SK-N-SH treated with all-trans-retinoic acid at 6 μM for 48 hours (cell line): ENCODE measurements around the gene LPXN.

ENCODE experiments used
- ATAC-seq: fragments of 200-7000 bp; cut with Tn5 transposase; 3 replicates; pipeline ENCODE4 v1.9.1; 2020; ENCODE audit warnings: mild to moderate bottlenecking, moderate library complexity
- ARNTL ChIP-seq: fragments of 450-650 bp; formaldehyde crosslinking; IDR thresholded peaks from 2 replicates; pipeline ENCODE4 v1.5.0; 2020; ENCODE audit warnings: low read depth, mild to moderate bottlenecking, moderate library complexity, borderline replicate concordance
- BACH2 ChIP-seq: fragments of 250-450 bp; sonication (Bioruptor Pico); IDR thresholded peaks from 2 replicates; pipeline ENCODE4 v1.9.0; 2021; ENCODE audit warnings: mild to moderate bottlenecking, borderline replicate concordance
- CSDC2 ChIP-seq: fragments of 250-450 bp; sonication (Bioruptor Pico); IDR thresholded peaks from 2 replicates; pipeline ENCODE4 v1.5.0; 2020; ENCODE audit warnings: mild to moderate bottlenecking, moderate library complexity
- ESRRG ChIP-seq: fragments of 250-450 bp; sonication (Bioruptor Pico); IDR thresholded peaks from 2 replicates; pipeline ENCODE4 v1.6.1; 2021; ENCODE audit warnings: mild to moderate bottlenecking
- GLIS3 ChIP-seq: fragments of 250-450 bp; sonication (Bioruptor Pico); IDR thresholded peaks from 2 replicates; pipeline ENCODE4 v1.5.0; 2020; ENCODE audit warnings: mild to moderate bottlenecking, moderate library complexity
- ISL1 ChIP-seq: fragments of 250-450 bp; sonication (Bioruptor Pico); IDR thresholded peaks from 2 replicates; pipeline ENCODE4 v2.1.2; 2022; ENCODE audit warnings: mild to moderate bottlenecking, moderate library complexity
- OSR1 ChIP-seq: fragments of 250-450 bp; sonication (Bioruptor Pico); IDR thresholded peaks from 2 replicates; pipeline ENCODE4 v1.8.0; 2022; ENCODE audit warnings: moderate library complexity, mild to moderate bottlenecking, inconsistent platforms
- PPARA ChIP-seq: fragments of 250-450 bp; sonication (Bioruptor Pico); IDR thresholded peaks from 2 replicates; pipeline ENCODE4 v1.5.0; 2020; ENCODE audit warnings: mild to moderate bottlenecking, borderline replicate concordance
- RARB ChIP-seq: fragments of 250-450 bp; sonication (Bioruptor Pico); IDR thresholded peaks from 2 replicates; pipeline ENCODE4 v1.8.0; 2021; ENCODE audit warnings: mild to moderate bottlenecking, moderate library complexity
- SNAI2 ChIP-seq: fragments of 250-450 bp; sonication (Bioruptor Pico); IDR thresholded peaks from 2 replicates; pipeline ENCODE4 v1.5.0; 2020; ENCODE audit warnings: mild to moderate bottlenecking, moderate library complexity
- TOX ChIP-seq: fragments of 250-450 bp; sonication (Bioruptor Pico); IDR thresholded peaks from 2 replicates; pipeline ENCODE4 v1.8.0; 2021; ENCODE audit warnings: mild to moderate bottlenecking, moderate library complexity, borderline replicate concordance
- ZC3H10 ChIP-seq: fragments of 250-450 bp; sonication (Bioruptor Pico); IDR thresholded peaks from 2 replicates; pipeline ENCODE4 v1.5.1; 2021; ENCODE audit warnings: mild to moderate bottlenecking, moderate library complexity
- ZFP3 ChIP-seq: fragments of 250-450 bp; sonication (Bioruptor Pico); IDR thresholded peaks from 2 replicates; pipeline ENCODE4 v1.5.0; 2020; ENCODE audit warnings: mild to moderate bottlenecking, moderate library complexity
- ZFP30 ChIP-seq: fragments of 450-650 bp; formaldehyde crosslinking; IDR thresholded peaks from 2 replicates; pipeline ENCODE4 v1.5.0; 2022; ENCODE audit warnings: mild to moderate bottlenecking, moderate library complexity
- ZNF565 ChIP-seq: fragments of 450-650 bp; formaldehyde crosslinking; conservative IDR thresholded peaks from 2 replicates; pipeline ENCODE4 v1.5.0; 2020; ENCODE audit warnings: low read depth, mild to moderate bottlenecking, moderate library complexity
- ZNF70 ChIP-seq: fragments of 450-650 bp; formaldehyde crosslinking; IDR thresholded peaks from 2 replicates; pipeline ENCODE4 v1.5.0; 2020; ENCODE audit warnings: mild to moderate bottlenecking, moderate library complexity
- ZNF8 ChIP-seq: fragments of 450-650 bp; formaldehyde crosslinking; IDR thresholded peaks from 2 replicates; pipeline ENCODE4 v1.5.0; 2020; ENCODE audit warnings: mild to moderate bottlenecking, moderate library complexity
- TF ChIP-seq, protein P1 (sequence below): fragments of 250-450 bp; sonication (Bioruptor Pico); IDR thresholded peaks from 2 replicates; pipeline ENCODE4 v1.5.1; 2020; ENCODE audit warnings: low read depth, mild to moderate bottlenecking, moderate library complexity
- TF ChIP-seq, protein P2 (sequence below): fragments of 250-450 bp; sonication (Bioruptor Pico); IDR thresholded peaks from 2 replicates; pipeline ENCODE4 v1.8.0; 2021; ENCODE audit warnings: low read depth, mild to moderate bottlenecking, moderate library complexity, borderline replicate concordance
- TF ChIP-seq, protein P3 (sequence below): fragments of 250-450 bp; sonication (Bioruptor Pico); IDR thresholded peaks from 2 replicates; pipeline ENCODE4 v1.5.0; 2020; ENCODE audit warnings: mild to moderate bottlenecking, moderate library complexity
- TF ChIP-seq, protein P4 (sequence below): fragments of 250-450 bp; sonication (Bioruptor Pico); IDR thresholded peaks from 2 replicates; pipeline ENCODE4 v1.8.0; 2020; ENCODE audit warnings: mild to moderate bottlenecking, moderate library complexity, borderline replicate concordance
- TF ChIP-seq, protein P5 (sequence below): fragments of 250-450 bp; sonication (Bioruptor Pico); IDR thresholded peaks from 2 replicates; pipeline ENCODE4 v1.5.1; 2021; ENCODE audit warnings: mild to moderate bottlenecking, moderate library complexity

Gene LPXN

DNA sequence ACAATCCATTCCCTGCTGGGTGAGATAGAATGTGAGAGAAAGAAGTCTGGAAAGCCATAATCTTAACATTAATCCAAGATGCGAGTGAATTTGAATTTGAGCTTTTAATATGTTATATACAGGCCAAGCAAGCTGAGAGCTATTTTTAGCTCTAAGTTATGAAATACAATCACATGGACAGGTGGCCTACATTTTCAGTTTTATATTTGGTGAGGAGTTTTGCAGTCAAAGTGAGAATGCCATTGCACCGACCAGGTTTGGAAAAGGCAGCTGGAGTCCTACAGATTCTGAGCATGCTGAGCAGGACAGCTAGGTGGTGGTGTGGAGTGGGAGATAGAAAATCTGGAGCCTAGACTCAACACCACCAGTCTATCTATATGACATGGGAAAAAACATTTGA, 79.8 kb downstream of the LPXN start:
- ATAC-seq, result no peak
- TF ChIP-seq OSR1 (no peak), ZNF565 (CRISPR knock-in tag) (no peak), ZFP3 (CRISPR knock-in tag) (no peak), ESRRG (CRISPR knock-in tag) (no peak), BACH2 (CRISPR knock-in tag) (no peak), TOX (no peak), ZFP30 (CRISPR knock-in tag) (no peak), ZNF8 (CRISPR knock-in tag) (no peak), PPARA (CRISPR knock-in tag) (no peak), ZC3H10 (CRISPR knock-in tag) (no peak)
- TF ChIP-seq, protein P1, sequence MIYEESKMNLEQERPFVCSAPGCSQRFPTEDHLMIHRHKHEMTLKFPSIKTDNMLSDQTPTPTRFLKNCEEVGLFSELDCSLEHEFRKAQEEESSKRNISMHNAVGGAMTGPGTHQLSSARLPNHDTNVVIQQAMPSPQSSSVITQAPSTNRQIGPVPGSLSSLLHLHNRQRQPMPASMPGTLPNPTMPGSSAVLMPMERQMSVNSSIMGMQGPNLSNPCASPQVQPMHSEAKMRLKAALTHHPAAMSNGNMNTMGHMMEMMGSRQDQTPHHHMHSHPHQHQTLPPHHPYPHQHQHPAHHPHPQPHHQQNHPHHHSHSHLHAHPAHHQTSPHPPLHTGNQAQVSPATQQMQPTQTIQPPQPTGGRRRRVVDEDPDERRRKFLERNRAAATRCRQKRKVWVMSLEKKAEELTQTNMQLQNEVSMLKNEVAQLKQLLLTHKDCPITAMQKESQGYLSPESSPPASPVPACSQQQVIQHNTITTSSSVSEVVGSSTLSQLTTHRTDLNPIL (CRISPR knock-in tag), result no peak
- TF ChIP-seq, protein P2, sequence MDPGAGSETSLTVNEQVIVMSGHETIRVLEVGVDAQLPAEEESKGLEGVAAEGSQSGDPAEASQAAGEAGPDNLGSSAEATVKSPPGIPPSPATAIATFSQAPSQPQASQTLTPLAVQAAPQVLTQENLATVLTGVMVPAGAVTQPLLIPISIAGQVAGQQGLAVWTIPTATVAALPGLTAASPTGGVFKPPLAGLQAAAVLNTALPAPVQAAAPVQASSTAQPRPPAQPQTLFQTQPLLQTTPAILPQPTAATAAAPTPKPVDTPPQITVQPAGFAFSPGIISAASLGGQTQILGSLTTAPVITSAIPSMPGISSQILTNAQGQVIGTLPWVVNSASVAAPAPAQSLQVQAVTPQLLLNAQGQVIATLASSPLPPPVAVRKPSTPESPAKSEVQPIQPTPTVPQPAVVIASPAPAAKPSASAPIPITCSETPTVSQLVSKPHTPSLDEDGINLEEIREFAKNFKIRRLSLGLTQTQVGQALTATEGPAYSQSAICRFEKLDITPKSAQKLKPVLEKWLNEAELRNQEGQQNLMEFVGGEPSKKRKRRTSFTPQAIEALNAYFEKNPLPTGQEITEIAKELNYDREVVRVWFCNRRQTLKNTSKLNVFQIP (CRISPR knock-in tag), result no peak
- TF ChIP-seq, protein P3, sequence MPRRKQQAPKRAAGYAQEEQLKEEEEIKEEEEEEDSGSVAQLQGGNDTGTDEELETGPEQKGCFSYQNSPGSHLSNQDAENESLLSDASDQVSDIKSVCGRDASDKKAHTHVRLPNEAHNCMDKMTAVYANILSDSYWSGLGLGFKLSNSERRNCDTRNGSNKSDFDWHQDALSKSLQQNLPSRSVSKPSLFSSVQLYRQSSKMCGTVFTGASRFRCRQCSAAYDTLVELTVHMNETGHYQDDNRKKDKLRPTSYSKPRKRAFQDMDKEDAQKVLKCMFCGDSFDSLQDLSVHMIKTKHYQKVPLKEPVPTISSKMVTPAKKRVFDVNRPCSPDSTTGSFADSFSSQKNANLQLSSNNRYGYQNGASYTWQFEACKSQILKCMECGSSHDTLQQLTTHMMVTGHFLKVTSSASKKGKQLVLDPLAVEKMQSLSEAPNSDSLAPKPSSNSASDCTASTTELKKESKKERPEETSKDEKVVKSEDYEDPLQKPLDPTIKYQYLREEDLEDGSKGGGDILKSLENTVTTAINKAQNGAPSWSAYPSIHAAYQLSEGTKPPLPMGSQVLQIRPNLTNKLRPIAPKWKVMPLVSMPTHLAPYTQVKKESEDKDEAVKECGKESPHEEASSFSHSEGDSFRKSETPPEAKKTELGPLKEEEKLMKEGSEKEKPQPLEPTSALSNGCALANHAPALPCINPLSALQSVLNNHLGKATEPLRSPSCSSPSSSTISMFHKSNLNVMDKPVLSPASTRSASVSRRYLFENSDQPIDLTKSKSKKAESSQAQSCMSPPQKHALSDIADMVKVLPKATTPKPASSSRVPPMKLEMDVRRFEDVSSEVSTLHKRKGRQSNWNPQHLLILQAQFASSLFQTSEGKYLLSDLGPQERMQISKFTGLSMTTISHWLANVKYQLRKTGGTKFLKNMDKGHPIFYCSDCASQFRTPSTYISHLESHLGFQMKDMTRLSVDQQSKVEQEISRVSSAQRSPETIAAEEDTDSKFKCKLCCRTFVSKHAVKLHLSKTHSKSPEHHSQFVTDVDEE (CRISPR knock-in tag), result no peak
- TF ChIP-seq, protein P4, sequence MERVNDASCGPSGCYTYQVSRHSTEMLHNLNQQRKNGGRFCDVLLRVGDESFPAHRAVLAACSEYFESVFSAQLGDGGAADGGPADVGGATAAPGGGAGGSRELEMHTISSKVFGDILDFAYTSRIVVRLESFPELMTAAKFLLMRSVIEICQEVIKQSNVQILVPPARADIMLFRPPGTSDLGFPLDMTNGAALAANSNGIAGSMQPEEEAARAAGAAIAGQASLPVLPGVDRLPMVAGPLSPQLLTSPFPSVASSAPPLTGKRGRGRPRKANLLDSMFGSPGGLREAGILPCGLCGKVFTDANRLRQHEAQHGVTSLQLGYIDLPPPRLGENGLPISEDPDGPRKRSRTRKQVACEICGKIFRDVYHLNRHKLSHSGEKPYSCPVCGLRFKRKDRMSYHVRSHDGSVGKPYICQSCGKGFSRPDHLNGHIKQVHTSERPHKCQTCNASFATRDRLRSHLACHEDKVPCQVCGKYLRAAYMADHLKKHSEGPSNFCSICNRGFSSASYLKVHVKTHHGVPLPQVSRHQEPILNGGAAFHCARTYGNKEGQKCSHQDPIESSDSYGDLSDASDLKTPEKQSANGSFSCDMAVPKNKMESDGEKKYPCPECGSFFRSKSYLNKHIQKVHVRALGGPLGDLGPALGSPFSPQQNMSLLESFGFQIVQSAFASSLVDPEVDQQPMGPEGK (CRISPR knock-in tag), result no peak

DNA sequence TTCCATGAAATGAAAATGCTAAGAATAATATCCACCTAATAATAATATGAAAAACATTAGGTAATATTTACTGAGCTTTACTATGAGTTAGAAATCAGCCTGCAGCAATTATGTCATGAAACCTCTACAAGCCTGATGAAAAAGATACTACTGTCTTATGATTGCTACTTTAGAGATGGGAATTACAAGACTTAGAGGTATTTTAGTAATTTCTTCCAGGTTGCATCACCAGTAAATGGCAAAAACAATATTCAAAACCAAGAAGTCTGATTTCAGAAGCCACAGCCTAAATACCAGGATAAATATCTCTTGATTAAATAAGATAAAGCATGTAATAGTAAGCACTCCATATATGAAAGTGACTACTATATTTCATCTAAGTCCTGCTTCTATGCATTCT, 81.6 kb downstream of the LPXN start:
- TF ChIP-seq ZC3H10 (CRISPR knock-in tag) (no peak), SNAI2 (CRISPR knock-in tag) (no peak), TOX (no peak), ARNTL (CRISPR knock-in tag) (no peak), CSDC2 (no peak), ZNF70 (CRISPR knock-in tag) (no peak), GLIS3 (no peak), ISL1 (no peak), ZNF565 (CRISPR knock-in tag) (no peak), PPARA (CRISPR knock-in tag) (no peak), RARB (CRISPR knock-in tag) (no peak), ZFP30 (CRISPR knock-in tag) (no peak), OSR1 (no peak), BACH2 (CRISPR knock-in tag) (no peak)
- TF ChIP-seq, protein P4 (CRISPR knock-in tag), result no peak
- TF ChIP-seq, protein P2 (CRISPR knock-in tag), result no peak
- TF ChIP-seq, protein P5, sequence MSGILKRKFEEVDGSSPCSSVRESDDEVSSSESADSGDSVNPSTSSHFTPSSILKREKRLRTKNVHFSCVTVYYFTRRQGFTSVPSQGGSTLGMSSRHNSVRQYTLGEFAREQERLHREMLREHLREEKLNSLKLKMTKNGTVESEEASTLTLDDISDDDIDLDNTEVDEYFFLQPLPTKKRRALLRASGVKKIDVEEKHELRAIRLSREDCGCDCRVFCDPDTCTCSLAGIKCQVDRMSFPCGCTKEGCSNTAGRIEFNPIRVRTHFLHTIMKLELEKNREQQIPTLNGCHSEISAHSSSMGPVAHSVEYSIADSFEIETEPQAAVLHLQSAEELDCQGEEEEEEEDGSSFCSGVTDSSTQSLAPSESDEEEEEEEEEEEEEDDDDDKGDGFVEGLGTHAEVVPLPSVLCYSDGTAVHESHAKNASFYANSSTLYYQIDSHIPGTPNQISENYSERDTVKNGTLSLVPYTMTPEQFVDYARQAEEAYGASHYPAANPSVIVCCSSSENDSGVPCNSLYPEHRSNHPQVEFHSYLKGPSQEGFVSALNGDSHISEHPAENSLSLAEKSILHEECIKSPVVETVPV (CRISPR knock-in tag), result no peak
- peak; percentile 47 for ATAC-seq
